HG03432 (cell line): ENCODE measurements around the gene DDX11.
"Not testable (repeated sequence)": the region's sequence is repeated elsewhere in the genome, so short reads cannot be mapped to it uniquely, and the experiment has no call there.

Source experiments
- ATAC-seq: cut with Tn5 transposase; IDR thresholded peaks from one replicate; pipeline ENCODE4 v1.9.1; 2021; ENCODE audit warnings: mild to moderate bottlenecking, moderate library complexity; ENCODE audit not compliant: unreplicated experiment

DDX11 gene

DNA sequence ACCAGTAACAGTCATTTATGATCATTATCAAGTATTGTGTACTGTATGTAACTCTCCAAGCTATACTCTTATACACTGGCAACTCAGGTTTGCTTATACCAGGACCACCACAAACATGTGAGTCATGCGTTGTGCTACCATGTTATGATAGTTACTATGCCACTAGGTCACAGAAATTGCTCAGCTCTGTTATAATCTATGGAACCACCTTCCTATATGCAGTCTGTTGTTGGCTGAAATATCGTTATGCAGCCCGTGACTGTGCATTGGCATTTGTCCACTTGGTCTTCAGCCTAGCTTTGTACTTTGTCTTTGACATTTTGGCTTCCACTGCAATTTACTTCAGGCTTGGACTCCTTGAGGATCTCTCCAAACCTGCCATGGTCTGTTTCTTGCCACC lies 7.5 kb upstream of the DDX11 start:
- ATAC-seq: not testable (repeated sequence)

DNA sequence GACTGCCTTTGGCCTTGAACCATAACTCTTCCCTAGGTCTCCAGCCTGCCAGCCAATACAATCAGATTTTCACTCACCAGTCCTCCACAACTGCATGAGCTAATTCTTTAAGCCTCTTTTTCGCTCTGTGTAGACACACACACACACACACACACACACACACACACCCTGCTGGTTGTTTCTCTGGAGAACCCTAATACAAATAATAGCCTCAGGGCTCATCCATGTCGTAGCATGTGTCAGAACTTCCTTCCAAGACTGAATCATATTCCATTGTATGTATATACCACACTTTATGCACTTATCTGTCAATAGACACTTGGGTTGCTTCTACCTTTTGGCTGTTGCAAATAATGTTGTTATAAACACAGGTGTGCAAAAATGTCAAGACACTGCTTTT lies 6.0 kb upstream of the DDX11 start:
- not testable (repeated sequence) for ATAC-seq

DNA sequence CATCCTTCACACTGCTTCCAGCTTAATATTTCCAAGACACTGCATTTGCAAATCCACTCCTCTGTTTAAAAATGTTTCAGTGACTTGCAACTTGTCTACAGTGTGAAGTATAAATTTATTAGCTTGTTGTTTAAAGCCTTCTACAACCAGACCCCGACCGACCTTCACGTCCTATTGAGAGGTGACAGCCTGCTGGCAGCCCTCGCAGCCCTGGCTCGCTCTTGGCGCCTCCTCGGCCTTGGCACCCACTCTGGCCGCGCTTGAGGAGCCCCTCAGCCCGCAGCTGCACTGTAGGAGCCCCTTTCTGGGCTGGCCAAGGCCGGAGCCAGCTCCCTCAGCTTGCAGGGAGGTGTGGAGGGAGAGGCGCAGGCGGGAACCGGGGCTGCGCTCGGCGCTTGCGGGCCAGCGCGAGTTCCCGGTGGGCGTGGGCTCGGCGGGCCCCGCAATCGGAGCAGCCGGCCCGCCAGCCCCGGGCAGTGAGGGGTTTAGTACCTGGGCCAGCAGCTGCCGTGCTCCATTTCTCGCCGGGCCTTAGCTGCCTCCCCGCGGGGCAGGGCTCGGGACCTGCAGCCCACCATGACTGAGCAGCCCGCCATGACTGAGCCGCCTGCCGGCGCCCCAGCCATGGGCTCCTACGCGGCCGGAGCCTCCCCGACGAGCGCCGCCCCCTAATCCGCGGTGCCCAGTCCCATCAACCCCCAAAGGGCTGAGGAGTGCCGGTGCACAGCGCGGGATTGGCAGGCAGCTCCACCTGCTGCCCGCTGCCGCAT lies 2.5 kb upstream of the DDX11 start:
- not testable (repeated sequence) for ATAC-seq

DNA sequence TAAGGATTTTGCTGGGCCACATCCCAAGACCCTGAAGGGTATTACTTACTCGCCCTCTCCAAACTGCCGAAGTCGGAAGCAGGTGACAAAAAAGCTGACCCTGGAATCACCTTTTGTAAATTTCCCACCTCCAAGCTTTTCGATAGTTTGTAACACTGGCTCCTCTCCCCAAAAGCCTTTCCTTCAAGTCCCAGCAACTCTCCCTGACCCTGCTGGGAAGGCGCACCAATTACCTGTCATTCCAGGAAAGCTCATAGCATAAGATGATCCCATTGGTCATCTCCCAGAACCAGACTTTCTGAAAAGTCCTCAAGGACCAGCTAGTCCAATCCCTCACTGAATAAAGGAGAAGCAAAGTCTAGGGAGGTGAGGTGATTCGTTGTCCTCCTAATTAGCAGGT lies 698 bp upstream of the DDX11 start:
- ATAC-seq: not testable (repeated sequence)

DNA sequence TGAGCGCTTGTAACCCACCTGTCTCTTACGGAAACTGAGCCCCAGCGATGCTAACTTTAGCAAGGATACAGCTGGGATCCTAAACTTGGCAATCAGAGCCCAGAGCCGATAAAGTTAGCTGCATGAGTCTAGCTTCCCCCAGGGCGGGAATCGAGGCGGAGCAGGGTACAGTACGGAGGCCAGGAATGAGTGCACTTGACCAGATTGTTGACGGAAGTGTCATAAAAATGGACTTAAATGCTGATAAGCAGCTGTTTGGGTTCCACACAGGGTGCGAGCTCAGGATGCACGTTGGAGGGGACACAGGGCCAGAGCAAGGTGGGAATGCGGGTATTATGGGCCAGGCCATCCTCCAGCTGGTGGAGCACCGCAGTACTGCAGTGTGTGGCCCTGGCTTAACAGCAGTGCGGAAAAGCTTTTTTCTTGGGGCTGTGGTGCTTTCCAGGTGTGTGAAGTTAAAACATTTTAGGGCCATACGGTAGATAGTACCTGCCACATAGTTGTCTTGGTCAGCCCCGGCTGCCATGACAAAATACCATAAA lies 744 bp downstream of the DDX11 start:
- peak; percentile 38 for ATAC-seq

DNA sequence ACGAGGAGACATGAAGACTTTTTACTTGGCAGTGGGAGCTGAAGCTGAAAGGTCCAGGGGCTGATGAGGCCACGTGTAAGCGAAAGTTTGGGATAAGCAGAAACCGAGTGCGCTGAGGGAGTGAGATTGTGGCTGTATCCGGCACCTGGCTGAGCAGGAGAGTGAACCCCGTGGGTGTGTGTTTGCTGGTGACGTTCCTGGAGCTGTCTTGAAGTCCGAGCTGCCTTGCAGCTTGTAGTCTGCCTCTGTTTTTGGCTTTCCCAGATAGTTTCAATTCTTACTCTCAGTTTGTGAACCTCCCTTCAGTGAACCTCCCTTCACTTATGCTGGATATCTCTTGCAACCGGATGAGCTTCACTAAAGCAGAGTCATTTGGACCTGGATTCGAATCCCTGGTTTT lies 2.5 kb downstream of the DDX11 start:
- ATAC-seq: not testable (repeated sequence)

DNA sequence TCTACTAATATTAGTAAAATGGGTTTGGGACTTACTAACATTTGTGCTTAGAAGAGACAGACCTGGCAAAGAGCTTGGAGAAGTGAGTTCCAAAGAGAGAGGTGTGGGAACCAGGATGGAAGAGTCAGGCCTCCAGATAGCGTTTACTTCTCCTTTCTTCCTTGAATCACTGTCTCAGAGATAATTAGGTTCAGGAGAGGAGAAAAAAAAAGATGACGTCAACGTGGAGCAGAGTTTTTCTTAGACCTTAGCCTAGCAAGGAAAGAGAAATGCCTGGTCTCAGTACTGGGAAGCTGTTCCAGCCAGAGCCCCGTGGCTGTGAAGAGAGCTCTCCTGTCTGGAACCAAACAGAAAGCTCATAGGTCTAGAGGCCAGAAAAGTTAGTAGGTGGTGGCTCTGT lies 3.4 kb downstream of the DDX11 start:
- ATAC-seq: not testable (repeated sequence)

DNA sequence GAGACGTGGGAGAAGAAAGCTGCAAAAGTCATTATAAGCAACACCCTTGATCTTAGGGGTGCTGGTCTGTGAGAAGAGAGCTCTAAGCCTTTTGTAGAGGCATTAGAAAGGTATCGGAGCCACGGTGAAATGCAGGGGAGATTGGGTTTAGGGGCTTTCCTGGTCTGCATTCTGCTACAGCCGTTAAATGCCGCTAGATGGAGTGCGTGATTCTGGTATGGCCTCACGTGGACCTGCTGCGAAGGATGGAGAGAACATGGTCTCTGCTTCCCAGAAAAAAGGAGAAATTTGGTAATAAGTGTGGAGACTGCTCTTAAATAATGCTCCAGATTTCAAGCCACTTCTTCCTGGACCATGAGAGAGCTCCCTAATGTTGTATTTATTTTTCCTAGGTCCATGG lies 4.3 kb downstream of the DDX11 start:
- not testable (repeated sequence) for ATAC-seq

DNA sequence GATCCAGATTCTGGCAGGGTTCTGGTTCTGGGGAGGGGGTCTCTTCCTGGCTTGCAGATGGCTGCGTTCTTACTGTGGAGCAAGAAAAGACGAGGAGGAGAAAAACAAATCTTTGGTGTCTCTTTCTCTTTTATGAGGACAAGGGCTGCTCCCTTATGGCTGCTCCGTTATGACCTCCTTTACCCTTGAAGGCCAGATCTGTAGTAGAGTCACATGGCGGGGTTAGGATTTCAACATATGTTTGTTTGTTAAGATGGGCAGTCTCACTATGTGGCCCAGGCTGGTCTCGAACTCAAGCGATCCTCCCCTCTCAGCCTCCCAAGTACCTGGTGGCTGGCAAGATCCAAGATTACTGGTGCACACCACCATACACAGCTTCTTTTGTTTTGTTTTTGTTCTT lies 5.8 kb downstream of the DDX11 start:
- not testable (repeated sequence) for ATAC-seq

DNA sequence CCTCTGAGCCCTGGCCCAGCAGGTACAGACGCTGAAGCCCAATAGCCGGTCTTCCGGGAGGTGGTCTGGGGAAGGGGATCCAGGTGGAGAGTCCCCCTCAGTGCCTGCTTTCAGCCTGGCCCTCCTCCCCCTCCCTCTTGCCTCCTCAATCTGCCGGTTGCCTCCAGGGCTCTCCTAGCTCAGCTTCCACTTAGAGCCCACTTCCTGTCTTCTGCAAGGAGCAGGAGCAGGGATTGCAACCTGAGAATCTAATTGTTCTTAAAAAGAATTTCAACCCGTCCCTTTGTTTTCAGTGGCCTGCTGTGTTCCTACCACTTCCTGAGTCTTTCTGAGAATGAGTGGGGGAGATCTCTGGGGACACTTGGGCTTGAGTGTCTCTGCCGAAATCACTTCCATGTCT lies 6.6 kb downstream of the DDX11 start:
- not testable (repeated sequence) for ATAC-seq

DNA sequence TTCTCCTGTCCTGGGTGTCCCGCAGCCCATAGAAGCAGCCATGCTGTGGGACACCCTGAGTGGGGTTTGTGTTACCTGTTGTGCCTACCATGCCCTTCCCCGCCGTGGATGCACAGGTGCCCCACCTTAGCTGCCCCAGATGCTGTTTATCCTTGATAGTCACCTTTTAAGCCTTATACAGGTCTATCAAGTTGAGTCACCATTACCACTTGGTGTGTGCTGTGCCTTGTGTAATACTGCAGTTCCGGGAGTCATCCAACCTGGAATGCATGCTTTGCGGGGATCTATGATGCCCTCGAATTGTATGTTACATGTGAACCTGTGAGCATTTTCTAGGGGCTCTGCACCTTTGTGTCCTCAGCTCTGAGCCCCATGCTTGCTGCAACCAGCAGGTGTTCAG lies 7.6 kb downstream of the DDX11 start:
- not testable (repeated sequence) for ATAC-seq

DNA sequence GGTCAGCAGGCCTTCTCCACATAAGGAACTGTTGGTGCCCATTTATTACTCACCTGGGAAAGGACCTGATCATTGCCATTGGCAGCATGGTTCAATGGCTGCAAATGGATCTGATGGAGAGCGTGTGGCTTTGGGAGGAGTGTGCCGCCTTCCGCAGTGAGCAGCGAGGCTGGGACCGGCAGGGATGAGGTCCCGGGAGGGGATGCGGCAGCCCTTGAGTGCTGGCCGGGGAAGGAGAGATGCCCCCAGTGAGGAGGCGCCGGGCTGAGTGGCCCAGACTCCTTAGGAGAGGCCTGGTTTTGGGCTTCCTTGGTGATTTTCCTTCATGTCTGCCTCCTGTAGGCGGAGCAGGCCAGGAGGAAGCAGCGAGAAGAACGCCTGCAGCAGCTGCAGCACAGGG lies 10.6 kb downstream of the DDX11 start:
- ATAC-seq: not testable (repeated sequence)

DNA sequence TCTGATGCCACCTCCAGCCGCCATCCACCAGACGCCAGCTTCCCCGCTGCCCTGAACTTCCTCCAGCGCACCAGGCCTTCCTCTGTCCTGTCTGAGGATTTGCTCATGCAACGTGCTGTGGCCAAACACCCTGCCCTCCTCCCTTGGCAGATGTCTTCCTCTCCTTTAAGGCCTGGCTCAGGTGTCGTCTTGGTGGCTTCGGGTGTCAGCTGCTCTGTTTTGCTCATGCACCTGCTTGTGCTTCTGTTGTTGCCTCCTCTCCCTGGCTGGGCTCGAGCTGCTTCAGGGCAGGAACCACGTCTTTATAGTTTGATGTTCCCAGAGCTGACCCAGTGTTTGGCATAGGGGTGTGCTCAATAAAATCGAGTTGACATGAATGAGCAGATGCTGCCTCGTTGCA lies 12.4 kb downstream of the DDX11 start:
- ATAC-seq: not testable (repeated sequence)

DNA sequence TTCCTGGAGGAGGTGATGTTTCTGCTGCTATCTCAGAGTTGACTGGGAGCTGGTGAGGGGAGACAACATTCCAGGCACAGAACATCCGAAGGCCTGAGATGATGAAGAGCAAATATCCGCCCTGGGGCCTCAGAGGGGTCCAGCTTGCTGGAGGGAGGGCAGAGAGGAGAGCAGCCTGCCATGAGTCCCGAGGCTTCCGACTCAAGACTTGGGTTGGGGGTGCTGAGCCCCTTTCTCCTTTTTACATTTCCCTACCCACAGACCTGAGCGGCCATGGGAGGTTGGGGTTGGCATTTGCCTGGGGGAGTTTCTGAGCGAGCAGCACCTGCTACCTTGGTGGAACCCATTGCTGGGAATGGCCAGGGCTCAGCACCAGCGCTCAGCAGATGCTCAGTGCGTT lies 13.8 kb downstream of the DDX11 start:
- not testable (repeated sequence) for ATAC-seq

DNA sequence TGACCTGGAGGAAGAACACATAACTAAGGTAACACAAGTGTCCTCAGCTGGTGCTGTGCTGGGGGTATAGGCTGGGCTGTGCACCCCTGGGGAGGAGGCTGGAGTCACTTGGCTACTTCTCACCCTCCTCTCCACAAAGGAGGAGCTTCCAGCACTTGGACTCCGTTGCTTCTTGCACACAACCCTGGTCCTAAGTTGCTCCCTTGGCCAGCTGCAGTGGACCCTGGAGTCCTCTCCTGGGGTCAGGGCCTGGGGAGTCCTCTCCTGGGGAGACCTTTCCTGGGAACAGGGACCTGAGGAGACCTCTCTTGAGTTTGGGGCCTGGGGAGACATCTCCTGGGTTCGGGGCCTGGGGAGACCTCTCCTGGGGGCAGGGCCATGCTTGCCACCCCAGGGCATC lies 14.3 kb downstream of the DDX11 start:
- not testable (repeated sequence) for ATAC-seq

DNA sequence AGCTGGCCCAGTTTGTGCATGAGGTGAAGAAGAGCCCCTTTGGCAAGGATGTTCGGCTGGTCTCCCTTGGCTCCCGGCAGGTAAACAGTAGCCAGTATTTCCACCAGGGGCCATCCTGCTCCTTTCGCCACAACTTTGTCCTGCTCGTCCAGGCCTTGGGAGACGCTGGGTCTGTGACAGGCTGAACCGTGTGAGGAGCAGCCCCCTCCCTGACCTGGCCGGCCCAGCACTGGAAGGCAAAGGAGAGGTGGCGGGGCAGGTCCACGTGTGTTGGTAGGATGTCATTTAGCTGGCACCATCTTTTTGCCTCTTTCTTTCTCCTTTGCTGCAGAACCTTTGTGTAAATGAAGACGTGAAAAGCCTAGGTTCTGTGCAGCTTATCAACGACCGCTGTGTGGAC lies 15.4 kb downstream of the DDX11 start:
- ATAC-seq: no peak

DNA sequence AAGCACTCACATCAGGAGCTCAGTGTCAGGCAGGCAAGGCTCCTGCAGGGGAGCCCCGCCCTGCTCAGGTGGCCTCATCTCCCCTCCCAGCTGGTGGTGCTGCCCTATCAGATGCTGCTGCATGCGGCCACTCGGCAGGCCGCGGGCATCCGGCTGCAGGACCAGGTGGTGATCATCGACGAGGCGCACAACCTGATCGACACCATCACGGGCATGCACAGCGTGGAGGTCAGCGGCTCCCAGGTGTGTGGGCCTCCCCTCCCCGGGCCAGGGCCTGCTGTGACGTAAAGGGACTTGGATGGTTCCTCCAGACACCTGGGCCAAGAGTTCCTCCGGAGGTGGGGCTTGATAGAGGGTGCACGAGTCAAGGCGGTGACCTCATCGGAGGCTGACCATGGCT lies 18.0 kb downstream of the DDX11 start:
- not testable (repeated sequence) for ATAC-seq

DNA sequence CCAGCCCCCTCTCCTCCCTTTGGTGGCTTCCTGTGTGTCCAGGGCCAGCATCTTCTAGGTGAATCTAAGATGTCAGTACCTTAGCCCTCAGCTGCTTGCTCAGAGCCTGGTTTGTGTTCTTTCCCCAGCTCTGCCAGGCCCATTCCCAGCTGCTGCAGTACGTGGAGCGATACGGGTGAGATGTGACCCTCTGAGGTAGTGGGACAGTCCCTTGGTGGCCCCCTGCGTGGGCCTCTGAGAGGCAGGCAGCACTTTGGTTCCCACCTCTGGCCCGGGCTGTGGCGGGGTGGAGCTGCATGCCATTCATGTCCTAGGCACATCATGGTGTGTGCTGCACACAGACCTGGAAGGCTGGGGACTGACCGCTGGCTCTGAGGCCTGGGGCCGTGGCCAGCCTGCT lies 19.1 kb downstream of the DDX11 start:
- not testable (repeated sequence) for ATAC-seq

DNA sequence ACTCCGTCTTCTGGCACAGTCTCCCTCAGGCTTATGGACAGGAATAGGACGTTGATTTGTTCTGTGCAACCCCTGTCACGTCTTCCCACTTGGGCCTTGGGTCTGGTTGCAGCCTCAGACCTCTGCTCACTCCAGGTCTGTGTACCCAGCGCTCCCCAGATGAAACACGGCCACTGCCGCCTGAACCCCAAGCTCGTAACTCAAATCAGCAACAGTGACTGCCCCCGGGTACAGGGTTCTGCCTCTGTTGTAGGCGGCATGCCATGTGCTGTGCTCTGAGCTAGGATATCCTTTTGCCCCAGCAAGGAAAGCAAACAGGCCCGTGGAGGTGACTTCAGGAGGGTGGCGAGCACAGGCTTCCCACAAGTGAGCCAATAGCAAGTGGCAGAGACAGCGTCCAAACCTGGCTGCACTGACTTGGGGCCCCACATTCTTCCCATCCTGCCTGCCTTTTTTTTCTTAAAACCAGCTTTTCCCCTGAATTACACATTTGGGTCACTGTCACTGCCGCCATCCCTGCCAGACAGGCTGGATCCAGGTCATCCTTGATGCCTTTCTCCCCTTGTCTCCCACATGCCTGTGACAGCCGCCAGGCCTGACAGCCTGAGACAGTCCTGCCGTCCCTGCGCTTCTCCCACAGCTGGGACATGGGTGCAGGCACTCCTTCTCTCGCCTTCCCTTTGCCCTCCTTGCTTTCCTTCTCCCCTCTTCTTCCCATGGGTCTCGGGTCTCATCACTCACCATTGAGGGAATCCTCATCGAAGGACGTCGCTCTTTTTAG lies 21.6 kb downstream of the DDX11 start:
- ATAC-seq: not testable (repeated sequence)

DNA sequence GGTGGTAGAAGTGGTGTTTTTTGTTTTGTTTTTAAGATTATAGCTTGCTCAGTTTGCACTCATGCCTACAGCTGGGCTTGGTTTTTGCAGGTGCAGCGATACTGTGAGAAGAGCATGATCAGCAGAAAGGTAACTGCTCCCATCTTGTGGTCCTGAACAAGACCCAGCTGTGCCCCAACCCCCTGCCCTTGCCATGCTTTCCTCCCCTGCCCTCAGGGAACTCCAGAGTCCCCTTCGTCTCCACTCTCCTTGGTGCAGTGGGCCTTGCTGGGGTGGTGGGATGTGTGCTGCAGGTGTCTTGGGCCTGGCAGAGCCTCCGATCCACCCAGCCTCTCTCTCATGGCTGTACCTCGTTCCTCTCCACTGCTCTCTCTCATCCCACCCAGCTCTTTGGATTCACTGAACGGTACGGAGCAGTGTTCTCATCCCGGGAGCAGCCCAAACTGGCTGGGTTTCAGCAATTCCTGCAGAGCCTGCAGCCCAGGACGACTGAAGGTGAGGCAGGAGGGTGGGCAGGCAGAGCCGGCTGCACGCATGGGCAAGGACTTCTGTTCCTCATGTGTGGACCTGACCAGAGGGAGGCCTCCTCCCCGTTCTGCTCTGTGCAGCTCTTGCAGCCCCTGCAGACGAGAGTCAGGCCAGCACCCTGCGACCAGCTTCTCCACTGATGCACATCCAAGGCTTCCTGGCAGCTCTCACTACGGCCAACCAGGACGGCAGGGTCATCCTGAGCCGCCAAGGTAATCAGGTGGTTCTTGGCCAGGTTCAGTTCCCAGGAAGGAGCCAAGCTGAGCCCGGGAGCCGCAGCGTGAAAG lies 22.8 kb downstream of the DDX11 start:
- ATAC-seq: not testable (repeated sequence)

DNA sequence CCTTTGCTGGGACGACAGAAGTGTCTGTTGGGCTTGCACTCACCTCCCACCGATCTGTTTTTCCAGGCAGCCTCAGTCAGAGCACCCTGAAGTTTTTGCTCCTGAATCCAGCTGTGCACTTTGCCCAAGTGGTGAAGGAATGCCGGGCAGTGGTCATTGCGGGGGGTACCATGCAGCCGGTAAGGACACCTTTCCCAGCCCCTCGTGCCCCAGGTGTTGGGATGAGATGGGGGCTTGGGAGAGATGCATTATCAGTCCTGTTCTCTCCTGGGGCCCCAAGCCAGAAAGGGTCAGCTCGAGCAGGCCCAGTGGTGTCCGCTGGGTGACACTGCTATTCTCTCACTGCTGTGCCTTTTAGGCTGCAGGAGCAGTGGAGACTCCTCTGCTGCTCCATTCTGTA lies 24.2 kb downstream of the DDX11 start:
- ATAC-seq: not testable (repeated sequence)
